Fibroblast of villous mesenchyme (primary cell): ENCODE results near the gene DNAJC5G. TPM values are rescaled to one million over a fixed set of nuclear protein-coding genes. Genes with fewer than 3 reads are reported as not detected.
"Not testable (repeated sequence)": the region's sequence is repeated elsewhere in the genome, so short reads cannot be mapped to it uniquely, and the experiment has no call there.

ENCODE experiments used
- DNase-seq: peaks from one replicate; pipeline ENCODE4 v3.0.0-alpha.2; 2010; ENCODE audit warnings: low read depth
- H3K4me3 ChIP-seq: 2 replicates; pipeline ENCODE4 v1.5.1; 2011; ENCODE audit warnings: low read depth, mild to moderate bottlenecking, low read length
- CTCF ChIP-seq: IDR thresholded peaks from 2 replicates; pipeline ENCODE4 v1.5.1; 2012; ENCODE audit warnings: low read depth, mild to moderate bottlenecking, low read length; ENCODE audit not compliant: insufficient read depth
- total RNA-seq: library from RNA; depleted of rRNA; stranded (reverse); fragments of >200 nt; gene quantifications from 2 replicates; pipeline ENCODE4 v1.2.3, GENCODE V29; 2012

Gene DNAJC5G
- total RNA-seq, 1 donor, result not detected

DNA sequence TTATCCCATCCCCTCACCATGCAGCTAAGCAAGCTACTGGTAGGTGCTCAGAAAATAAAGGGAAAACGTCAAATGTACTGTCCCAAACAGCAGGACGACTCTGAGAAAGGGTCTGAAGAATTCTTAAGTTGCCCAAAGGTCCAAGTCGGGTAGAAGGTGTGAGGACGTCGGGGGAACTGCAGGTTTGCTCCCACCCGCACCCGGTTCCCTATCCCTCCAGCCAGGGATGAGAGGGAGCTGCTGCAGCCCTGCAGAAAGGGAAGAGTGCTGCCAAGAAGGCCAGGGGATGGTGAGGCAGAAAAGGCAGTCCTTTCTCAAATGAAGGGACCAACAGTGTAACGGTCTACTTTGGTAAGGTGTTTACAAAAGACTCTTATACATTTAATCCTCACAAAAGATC lies 39.9 kb downstream of the DNAJC5G start:
- no peak for TF ChIP-seq CTCF
- no peak overlapping the region for H3K4me3 ChIP-seq
- no peak for DNase-seq

- no peak for DNase-seq
- TF ChIP-seq CTCF, result no peak
Measured at GRCh38 chr2:27316655-27317412, 41.6 kb downstream of the DNAJC5G start.

GRCh38 chr2:27319839-27320238 lies 44.6 kb downstream of the DNAJC5G start:
- not testable (repeated sequence) for DNase-seq

More at GRCh38 chr2:27316655-27317412, 41.6 kb downstream of the DNAJC5G start:
- no peak overlapping the region for H3K4me3 ChIP-seq

GRCh38 chr2:27320958-27321543 lies 45.8 kb downstream of the DNAJC5G start:
- TF ChIP-seq CTCF, result peak; percentile 63
- no peak overlapping the region for H3K4me3 ChIP-seq
- peak; percentile 97 for DNase-seq

More at GRCh38 chr2:27319839-27320238, 44.6 kb downstream of the DNAJC5G start:
- not testable (repeated sequence) for H3K4me3 ChIP-seq

- peak overlapping the region; percentile 87 for H3K4me3 ChIP-seq
- TF ChIP-seq CTCF, result no peak
- DNase-seq, result peak; percentile 37
Measured at GRCh38 chr2:27322301-27322765, 47.1 kb downstream of the DNAJC5G start.

GRCh38 chr2:27322766-27323595 lies 47.7 kb downstream of the DNAJC5G start, which contains the start of gene MPV17:
TSS of gene MPV17 (minus strand) at chr2:27323097. CDS start at chr2:27322517, 580 bp downstream.
- TF ChIP-seq CTCF, result no peak
- peak; percentile 93 for DNase-seq
- peak within 1 kb of the TSS; percentile 87 for H3K4me3 ChIP-seq
